Activated T-cell treated with anti-CD3 and anti-CD28 coated beads, Interleukin-2, amount 50 U/mL, for 48 hours (primary cell): Measurements from ENCODE around the gene MFSD11.
"Not testable (repeated sequence)": the region's sequence is repeated elsewhere in the genome, so short reads cannot be mapped to it uniquely, and the experiment has no call there.

Source experiments
- DNase-seq, 2 experiments: peaks; one replicate each; pipeline ENCODE4 v3.0.0-alpha.2; 2020

The MFSD11 gene

GRCh38 chr17:76808326-76808725, 70.4 kb downstream of the MFSD11 start:
- no peak for DNase-seq

- no peak for DNase-seq
Measured at GRCh38 chr17:76810956-76811355, 73.0 kb downstream of the MFSD11 start.

- DNase-seq, result no peak
Measured at GRCh38 chr17:76811834-76812233, 73.9 kb downstream of the MFSD11 start.

GRCh38 chr17:76812263-76812662, 74.3 kb downstream of the MFSD11 start:
- DNase-seq, result no peak

- no peak for DNase-seq
Measured at GRCh38 chr17:76812968-76813367, 75.0 kb downstream of the MFSD11 start.

GRCh38 chr17:76815907-76816589, 78.1 kb downstream of the MFSD11 start:
- not testable (repeated sequence) for DNase-seq

- peak; percentile 64 to 69 for DNase-seq
Measured at GRCh38 chr17:76816590-76817135, 78.7 kb downstream of the MFSD11 start.

- DNase-seq, result no peak
Measured at GRCh38 chr17:76820039-76820438, 82.1 kb downstream of the MFSD11 start.

GRCh38 chr17:76820561-76820960, 82.6 kb downstream of the MFSD11 start:
- no peak for DNase-seq

- no peak for DNase-seq
Measured at GRCh38 chr17:76822184-76822778, 84.4 kb downstream of the MFSD11 start.

- no peak for DNase-seq
Measured at GRCh38 chr17:76824093-76824492, 86.2 kb downstream of the MFSD11 start.

- no peak for DNase-seq
Measured at GRCh38 chr17:76826330-76827068, 88.6 kb downstream of the MFSD11 start.

GRCh38 chr17:76827736-76828135, 89.8 kb downstream of the MFSD11 start:
- DNase-seq, result no peak
